Endothelial cell of umbilical vein (primary cell): ENCODE measurements around the gene GOLIM4. TPM values are rescaled to one million over a fixed set of nuclear protein-coding genes. Genes with fewer than 3 reads are reported as not detected.
A peak's percentile ranks its signal among the peaks of the same experiment; 100 is the strongest.

Source experiments
- BruUV-seq: library from RNA; stranded (reverse); fragments of 400-500 nt; replicated peaks from 2 replicates; lab custom pipeline; 2021; lab: Mats Ljungman, UMichigan
- CTCF ChIA-PET: fragments of 300-600, 350-600 bp; sonication (Branson Sonifier 250); formaldehyde crosslinking; loops from one replicate; lab custom pipeline; 2021; ENCODE audit warnings: antibody characterized with exemption, inconsistent platforms; lab: Charles Lee
- POLR2A ChIA-PET: fragments of 300-600, 350-600 bp; sonication (Branson Sonifier 250); formaldehyde crosslinking; loops from one replicate; lab custom pipeline; 2021; ENCODE audit warnings: antibody characterized with exemption, inconsistent platforms; lab: Charles Lee
- DNase-seq: peaks from one replicate; pipeline ENCODE4 v3.0.0-alpha.2; 2011; ENCODE audit warnings: low read depth, low spot score
- FAIRE-seq: peaks from 2 replicates; lab custom pipeline; 2011; peaks lifted over from hg19 to GRCh38; lab: Jason Lieb, UNC
- H2AFZ ChIP-seq: 2 replicates; pipeline ENCODE4 v1.6.0; 2012; ENCODE audit warnings: low read depth, low read length, control low read depth, inconsistent platforms
- H3K27ac ChIP-seq: 2 replicates; pipeline ENCODE4 v1.5.1; 2011; ENCODE audit warnings: low read depth, mild to moderate bottlenecking, control low read depth, low read length, moderate library complexity; ENCODE audit not compliant: insufficient read depth
- H3K27me3 ChIP-seq, 2 experiments: 2 replicates each; pipeline versions ENCODE4 v1.6.0 to v1.6.1; 2011; ENCODE audit warnings: low read length in 2 of 2, mixed read lengths in 1 of 2; ENCODE audit not compliant: control insufficient read depth in 2 of 2, insufficient read depth in 2 of 2
- H3K36me3 ChIP-seq, 2 experiments: 2 replicates in 1 of 2; 3 replicates in 1 of 2; pipeline ENCODE4 v1.5.1; 2011; ENCODE audit warnings: low read length in 2 of 2, mild to moderate bottlenecking in 1 of 2, moderate library complexity in 1 of 2; ENCODE audit not compliant: control insufficient read depth in 2 of 2, insufficient read depth in 2 of 2; ENCODE audit errors: extremely low read depth in 1 of 2
- H3K4me1 ChIP-seq: 3 replicates; pipeline ENCODE4 v1.5.1; 2011; ENCODE audit warnings: mild to moderate bottlenecking, low read length; ENCODE audit not compliant: control insufficient read depth, insufficient read depth; ENCODE audit errors: extremely low read depth
- H3K4me2 ChIP-seq: 2 replicates; pipeline ENCODE4 v1.6.1; 2011; ENCODE audit warnings: low read length, control low read depth, mixed read lengths; ENCODE audit not compliant: insufficient read depth
- H3K4me3 ChIP-seq, 3 experiments: fragments of 200-600 bp in 1 of 3; sonication (generic), shearing (Covaris generic) in 1 of 3; replicated peaks in 1 of 3; 2 replicates each; pipeline ENCODE4 v1.5.1; 2011 to 2016; ENCODE audit warnings: control low read depth in 3 of 3, low read length in 3 of 3, mild to moderate bottlenecking in 2 of 3, inconsistent platforms in 1 of 3, low read depth in 1 of 3, moderate library complexity in 1 of 3; ENCODE audit not compliant: insufficient read depth in 1 of 3
- H3K79me2 ChIP-seq: 2 replicates; pipeline ENCODE4 v1.6.0; 2012; ENCODE audit warnings: low read length, inconsistent platforms; ENCODE audit not compliant: control insufficient read depth, insufficient read depth
- H3K9ac ChIP-seq: replicated peaks from 2 replicates; pipeline ENCODE3; 2011; ENCODE audit warnings: low read length, control low read depth; ENCODE audit not compliant: insufficient read depth; ENCODE audit errors: extremely low read depth
- H3K9me1 ChIP-seq: replicated peaks from 3 replicates; pipeline ENCODE4 v1.6.0; 2011; ENCODE audit warnings: mild to moderate bottlenecking, low read length; ENCODE audit not compliant: control insufficient read depth, insufficient read depth; ENCODE audit errors: extremely low read depth
- H3K9me3 ChIP-seq: replicated peaks from 2 replicates; pipeline ENCODE4 v1.5.1; 2012; ENCODE audit warnings: low read length, inconsistent platforms; ENCODE audit not compliant: control insufficient read depth, insufficient read depth
- H4K20me1 ChIP-seq: replicated peaks from 2 replicates; pipeline ENCODE3; 2011; ENCODE audit warnings: mild to moderate bottlenecking, low read length; ENCODE audit not compliant: control insufficient read depth, insufficient read depth; ENCODE audit errors: extremely low read depth
- CTCF ChIP-seq, 2 donors: IDR thresholded peaks; 1 replicate in 1 of 2; 2 replicates in 1 of 2; pipeline ENCODE4 v1.5.1; 2011; ENCODE audit warnings: low read length in 2 of 2, mild to moderate bottlenecking in 2 of 2, moderate library complexity in 2 of 2, control low read depth in 1 of 2, inconsistent platforms in 1 of 2, low read depth in 1 of 2; ENCODE audit not compliant: insufficient read depth in 1 of 2; ENCODE audit errors: extremely low read depth in 1 of 2
- EZH2 ChIP-seq: IDR thresholded peaks from 2 replicates; pipeline ENCODE4 v1.6.1; 2012; ENCODE audit warnings: borderline replicate concordance, low read depth, mild to moderate bottlenecking, moderate library complexity, low read length, inconsistent platforms; ENCODE audit not compliant: severe bottlenecking
- FOS ChIP-seq: IDR thresholded peaks from 2 replicates; pipeline ENCODE4 v1.6.1; 2011; ENCODE audit warnings: mild to moderate bottlenecking, low read length, moderate library complexity, borderline replicate concordance; ENCODE audit not compliant: insufficient read depth
- GATA2 ChIP-seq: IDR thresholded peaks from 2 replicates; pipeline ENCODE4 v1.7.0; 2011; ENCODE audit warnings: low read depth, mild to moderate bottlenecking, moderate library complexity, mixed read lengths, low read length; ENCODE audit not compliant: insufficient read length, insufficient read depth
- JUN ChIP-seq: IDR thresholded peaks from 2 replicates; pipeline ENCODE4 v1.6.1; 2011; ENCODE audit warnings: borderline replicate concordance, low read depth; ENCODE audit not compliant: insufficient read length, insufficient read depth
- MAX ChIP-seq: IDR thresholded peaks from 2 replicates; pipeline ENCODE4 v1.6.1; 2011; ENCODE audit not compliant: insufficient read depth, insufficient read length
- MYC ChIP-seq: IDR thresholded peaks from one replicate; pipeline ENCODE4 v1.6.1; 2011; ENCODE audit warnings: mild to moderate bottlenecking, low read depth, low read length
- POLR2A ChIP-seq: IDR thresholded peaks from 2 replicates; pipeline ENCODE4 v1.6.1; 2012; ENCODE audit warnings: low read depth, mild to moderate bottlenecking, control low read depth, low read length
- POLR2AphosphoS5 ChIP-seq: IDR thresholded peaks from 2 replicates; pipeline ENCODE4 v1.6.1; 2012; ENCODE audit warnings: low read depth, mild to moderate bottlenecking, control low read depth, low read length, moderate library complexity; ENCODE audit not compliant: insufficient read depth
- dilution Hi-C: fragments of 300-500 bp; cut with MboI; formaldehyde crosslinking; loops from one replicate; pipeline ENCODE4 v1.15.0; 2019; ENCODE audit warnings: low sequenced_read_pairs; ENCODE audit not compliant: extremely low pct_ligation_motif_present
- intact Hi-C: fragments of 100-400 bp; cut with micrococcal nuclease; formaldehyde crosslinking; loops from one replicate; pipeline ENCODE4 v1.10.0; 2022
- polyA plus RNA-seq, 4 experiments: library from polyadenylated mRNA; depleted of rRNA in 3 of 4; stranded (reverse) in 3 of 4; unstranded in 1 of 4; fragments of >200 nt; gene quantifications; 2 replicates each; pipeline versions ENCODE4 v1.2.1 to v1.2.3, GENCODE V29; 2011 to 2012; ENCODE audit warnings: missing spikeins in 1 of 4
- total RNA-seq: library from RNA; stranded (reverse); gene quantifications from 2 replicates; pipeline ENCODE4 v1.2.3, GENCODE V29; 2021

GOLIM4 gene
- total and polyA plus RNA-seq, 2 donors (not counting 3 experiments of a cell fraction or from before 2014, with no cell fraction given), result 11.7 to 40.8 TPM

- Histone ChIP-seq H2AFZ (no peak overlapping the region), H3K4me2 (no peak overlapping the region), H3K9me1 (no peaks in the 10 kb centered on the region), H3K4me1 (peaks cover 3% of the 10 kb centered on the region), H3K27ac (no peak overlapping the region), H3K27me3 (no peaks in the 10 kb centered on the region), H3K9me3 (no peaks in the 10 kb centered on the region), H3K9ac (no peak overlapping the region), H4K20me1 (no peaks in the 10 kb centered on the region), H3K4me3 (no peak overlapping the region), H3K79me2 (no peaks in the 10 kb centered on the region), H3K36me3 (no peaks in the 10 kb centered on the region)
- intact Hi-C loops (loop anchor here (1.0 kb wide), 1 partner anchor 21 kb away; no protein-coding TSS in a partner anchor), dilution Hi-C loops (no loop called here)
- no peak for FAIRE-seq
- no peak for TF ChIP-seq POLR2A
- no peak for TF ChIP-seq MAX
- TF ChIP-seq FOS, result peak; percentile 63
- peak; percentile 87 for TF ChIP-seq GATA2
- no peak for TF ChIP-seq EZH2
- TF ChIP-seq POLR2AphosphoS5, result peak; percentile 20
- TF ChIP-seq MYC, result no peak
- no peak for TF ChIP-seq CTCF (IDR thresholded peaks at IDR 0.05; ENCODE audit: extremely low read depth in 1 of 2, insufficient read depth in 1 of 2, low read depth in 1 of 2, low read length in 2 of 2)
- TF ChIP-seq JUN, result peak; percentile 11
- ChIA-PET CTCF (interaction anchor here (1.3 kb wide), 1 partner anchor 38 kb away, joined by 3 read pairs; no protein-coding TSS in a partner anchor), POLR2A (no interaction called here)
- DNase-seq, result peak; percentile 40
- no TSS peak for BruUV-seq
Measured at GRCh38 chr3:168002786-168003368, 92.8 kb downstream of the GOLIM4 start.
